Activated naive CD8-positive, alpha-beta T cell treated with anti-CD3 and anti-CD28 coated beads for 36 hours (primary cell): Measurements from ENCODE around the gene SLC7A14. TPM values are rescaled to one million over a fixed set of nuclear protein-coding genes. Genes with fewer than 3 reads are reported as not detected.

ENCODE experiments used
- DNase-seq: peaks from one replicate; pipeline ENCODE4 v3.0.0; 2021
- H3K27ac Mint-ChIP-seq: one replicate; pipeline ENCODE4 v1.8.0; 2022; ENCODE audit warnings: mild to moderate bottlenecking, moderate library complexity, mixed read lengths
- H3K27me3 Mint-ChIP-seq: one replicate; pipeline ENCODE4 v1.8.0; 2022; ENCODE audit warnings: mild to moderate bottlenecking, mixed read lengths
- H3K36me3 Mint-ChIP-seq: one replicate; pipeline ENCODE4 v1.8.0; 2021; ENCODE audit warnings: mild to moderate bottlenecking, mixed read lengths
- H3K4me1 Mint-ChIP-seq: one replicate; pipeline ENCODE4 v1.8.0; 2021; ENCODE audit warnings: mixed read lengths
- H3K4me3 Mint-ChIP-seq: one replicate; pipeline ENCODE4 v1.8.0; 2022; ENCODE audit warnings: mild to moderate bottlenecking, moderate library complexity, mixed read lengths
- H3K9me3 Mint-ChIP-seq: one replicate; pipeline ENCODE4 v1.8.0; 2022; ENCODE audit warnings: mixed read lengths
- total RNA-seq, 2 experiments: library from RNA; stranded (reverse); gene quantifications; one replicate each; pipeline ENCODE4 v1.2.3, GENCODE V29; 2021

The SLC7A14 gene
- total RNA-seq, 2 experiments from 2014 or later = not detected

GRCh38 chr3:170502297-170502696, 83.6 kb downstream of the SLC7A14 start:
- H3K4me3 Mint-ChIP-seq = no peak overlapping the region
- H3K36me3 Mint-ChIP-seq = no peaks in the 10 kb centered on the region
- H3K27me3 Mint-ChIP-seq = peaks cover 5% of the 10 kb centered on the region
- H3K9me3 Mint-ChIP-seq = no peaks in the 10 kb centered on the region
- H3K4me1 Mint-ChIP-seq = no peaks in the 10 kb centered on the region
- H3K27ac Mint-ChIP-seq = no peak overlapping the region
- DNase-seq = no peak

GRCh38 chr3:170500995-170501394, 84.9 kb downstream of the SLC7A14 start:
- no peak overlapping the region for H3K4me3 Mint-ChIP-seq
- H3K36me3 Mint-ChIP-seq = no peaks in the 10 kb centered on the region
- no peak for DNase-seq

DNA sequence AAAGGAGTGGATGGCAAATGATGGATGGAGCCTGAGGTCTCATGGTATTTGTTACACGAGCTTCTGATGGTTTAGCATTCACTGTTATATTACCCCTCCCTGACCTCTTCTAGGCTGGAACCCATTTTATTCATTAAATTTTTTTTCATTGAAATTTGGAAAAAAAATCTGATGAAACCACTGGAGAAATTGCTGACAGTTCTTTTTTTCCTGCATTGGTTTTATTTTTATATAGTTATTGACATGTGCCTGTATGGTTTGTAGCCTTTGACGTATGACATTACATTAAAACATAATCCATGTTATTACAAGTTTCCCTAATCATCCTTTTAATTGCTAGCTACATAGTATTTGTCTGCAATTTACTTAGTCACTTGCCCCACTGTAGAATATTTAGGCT, 85.4 kb downstream of the SLC7A14 start:
- H3K4me1 Mint-ChIP-seq = no peaks in the 10 kb centered on the region
- H3K27ac Mint-ChIP-seq = no peak overlapping the region
- no peak for DNase-seq
- H3K27me3 Mint-ChIP-seq = peaks cover 4% of the 10 kb centered on the region
- H3K4me3 Mint-ChIP-seq = no peak overlapping the region
- no peaks in the 10 kb centered on the region for H3K9me3 Mint-ChIP-seq
- H3K36me3 Mint-ChIP-seq = no peaks in the 10 kb centered on the region

More at GRCh38 chr3:170500995-170501394, 84.9 kb downstream of the SLC7A14 start:
- Mint-ChIP-seq H3K27ac (no peak overlapping the region), H3K9me3 (no peaks in the 10 kb centered on the region), H3K4me1 (no peaks in the 10 kb centered on the region), H3K27me3 (peaks cover under 1% of the 10 kb centered on the region)

DNA sequence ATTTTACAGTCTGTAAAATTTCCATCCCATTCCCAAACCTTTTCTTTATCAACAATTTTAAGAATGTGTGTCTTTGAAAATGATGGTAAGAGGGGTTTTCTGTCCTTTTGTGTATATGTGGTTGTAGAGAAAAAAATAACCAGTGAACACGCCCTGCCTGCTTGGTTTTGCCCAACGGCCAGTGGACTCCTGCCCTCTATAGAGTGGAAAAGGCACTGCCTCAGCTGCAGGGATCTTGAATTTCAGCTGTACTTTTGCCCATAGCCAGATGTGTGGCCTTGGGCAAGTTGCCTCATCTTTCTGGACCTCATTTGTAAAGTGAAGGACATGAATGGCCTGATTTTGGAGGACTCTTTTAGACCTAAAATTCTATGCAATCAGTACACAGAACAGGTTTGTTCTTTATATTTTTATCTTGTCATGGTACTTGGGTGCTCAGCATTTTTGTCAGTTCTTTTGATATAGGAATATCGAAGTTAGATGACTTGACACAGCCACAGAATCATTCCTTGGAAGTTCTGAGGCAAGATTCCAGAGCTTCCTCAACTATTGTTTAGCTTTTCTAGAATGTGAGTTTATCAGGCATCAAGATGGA, 86.2 kb downstream of the SLC7A14 start:
- Mint-ChIP-seq H3K27me3 (peaks cover 4% of the 10 kb centered on the region), H3K36me3 (no peaks in the 10 kb centered on the region), H3K9me3 (no peaks in the 10 kb centered on the region), H3K4me3 (no peak overlapping the region), H3K4me1 (no peaks in the 10 kb centered on the region), H3K27ac (no peak overlapping the region)
- no peak for DNase-seq

GRCh38 chr3:170497207-170498095, 88.4 kb downstream of the SLC7A14 start:
- Mint-ChIP-seq H3K27me3 (peaks cover 4% of the 10 kb centered on the region), H3K9me3 (no peaks in the 10 kb centered on the region), H3K4me3 (no peak overlapping the region), H3K4me1 (no peaks in the 10 kb centered on the region), H3K36me3 (no peaks in the 10 kb centered on the region), H3K27ac (no peak overlapping the region)
- no peak for DNase-seq

DNA sequence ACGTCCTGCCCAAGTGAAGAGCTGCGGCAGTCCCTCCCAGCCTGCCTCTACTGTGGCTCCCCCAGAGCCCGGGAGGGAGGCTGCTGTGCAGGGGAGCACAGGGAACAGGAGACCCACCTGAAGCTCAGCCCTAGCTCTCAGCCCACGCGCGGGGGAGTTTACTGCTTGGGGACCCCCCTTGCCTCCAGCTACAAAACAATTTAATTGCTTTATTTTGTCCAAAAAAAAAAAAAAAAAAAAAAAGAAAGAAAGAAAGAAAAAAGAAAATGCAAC, 89.1 kb downstream of the SLC7A14 start:
- no peak overlapping the region for H3K27ac Mint-ChIP-seq
- peaks cover 4% of the 10 kb centered on the region for H3K27me3 Mint-ChIP-seq
- H3K36me3 Mint-ChIP-seq = no peaks in the 10 kb centered on the region
- H3K4me1 Mint-ChIP-seq = no peaks in the 10 kb centered on the region
- H3K4me3 Mint-ChIP-seq = no peak overlapping the region
- H3K9me3 Mint-ChIP-seq = no peaks in the 10 kb centered on the region
- no peak for DNase-seq

DNA sequence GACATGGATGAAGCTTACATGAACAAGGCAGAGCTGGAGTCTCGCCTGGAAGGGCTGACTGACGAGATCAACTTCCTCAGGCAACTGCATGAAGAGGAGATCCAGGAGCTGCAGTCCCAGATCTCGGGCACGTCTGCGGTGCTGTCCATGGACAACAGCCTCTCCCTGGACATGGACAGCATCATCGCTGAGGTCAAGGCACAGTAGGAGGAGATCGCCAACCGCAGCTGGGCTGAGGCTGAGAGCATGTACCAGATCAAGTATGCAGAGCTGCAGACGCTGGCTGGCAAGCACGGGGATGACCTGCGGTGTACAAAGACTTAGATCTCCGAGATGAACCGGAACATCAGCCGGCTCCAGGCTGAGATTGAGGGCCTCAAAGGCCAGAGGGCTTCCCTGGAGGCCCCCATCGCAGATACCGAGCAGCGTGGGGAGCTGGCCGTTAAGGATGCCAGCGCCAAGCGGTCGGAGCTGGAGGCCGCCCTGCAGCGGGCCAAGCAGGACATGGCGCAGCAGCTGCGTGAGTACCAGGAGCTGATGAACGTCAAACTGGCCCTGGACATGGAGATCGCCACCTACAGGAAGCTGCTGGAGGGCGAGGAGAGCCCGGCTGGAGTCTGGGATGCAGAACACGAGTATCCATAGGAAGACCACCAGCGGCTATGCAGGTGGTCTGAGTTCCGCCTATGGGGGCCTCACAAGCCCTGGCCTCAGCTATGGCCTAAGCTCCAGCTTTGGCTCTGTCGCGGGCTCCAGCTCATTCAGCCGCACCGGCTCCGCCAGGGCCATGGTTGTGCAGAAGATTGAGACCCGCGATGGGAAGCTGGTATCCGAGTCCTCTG, 89.6 kb downstream of the SLC7A14 start:
- Mint-ChIP-seq H3K4me3 (no peak overlapping the region), H3K9me3 (no peaks in the 10 kb centered on the region), H3K36me3 (no peaks in the 10 kb centered on the region), H3K4me1 (no peaks in the 10 kb centered on the region), H3K27me3 (peaks cover 4% of the 10 kb centered on the region), H3K27ac (no peak overlapping the region)
- no peak for DNase-seq

DNA sequence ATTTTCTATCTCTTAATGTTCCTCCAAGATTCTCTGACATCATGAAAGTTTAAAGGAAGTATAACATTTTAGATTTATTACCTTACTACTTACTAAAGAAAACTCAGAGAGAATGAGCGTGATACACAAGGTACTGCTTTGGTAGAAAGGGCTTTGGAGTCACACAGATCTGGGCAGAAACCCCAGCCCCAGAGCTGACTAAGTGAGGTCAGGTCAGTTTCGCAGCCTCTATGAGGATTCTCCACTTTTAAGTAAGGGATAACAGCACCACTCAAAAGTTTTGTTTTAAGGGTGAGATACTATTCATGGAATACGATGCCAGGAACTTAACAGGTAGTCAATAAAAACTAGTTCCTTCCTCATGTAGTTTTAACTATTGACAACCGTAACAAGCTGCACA, 91.1 kb downstream of the SLC7A14 start:
- no peaks in the 10 kb centered on the region for H3K4me1 Mint-ChIP-seq
- DNase-seq = no peak
- H3K27me3 Mint-ChIP-seq = peaks cover 4% of the 10 kb centered on the region
- no peaks in the 10 kb centered on the region for H3K9me3 Mint-ChIP-seq
- H3K36me3 Mint-ChIP-seq = no peaks in the 10 kb centered on the region
- H3K4me3 Mint-ChIP-seq = no peak overlapping the region
- no peak overlapping the region for H3K27ac Mint-ChIP-seq

DNA sequence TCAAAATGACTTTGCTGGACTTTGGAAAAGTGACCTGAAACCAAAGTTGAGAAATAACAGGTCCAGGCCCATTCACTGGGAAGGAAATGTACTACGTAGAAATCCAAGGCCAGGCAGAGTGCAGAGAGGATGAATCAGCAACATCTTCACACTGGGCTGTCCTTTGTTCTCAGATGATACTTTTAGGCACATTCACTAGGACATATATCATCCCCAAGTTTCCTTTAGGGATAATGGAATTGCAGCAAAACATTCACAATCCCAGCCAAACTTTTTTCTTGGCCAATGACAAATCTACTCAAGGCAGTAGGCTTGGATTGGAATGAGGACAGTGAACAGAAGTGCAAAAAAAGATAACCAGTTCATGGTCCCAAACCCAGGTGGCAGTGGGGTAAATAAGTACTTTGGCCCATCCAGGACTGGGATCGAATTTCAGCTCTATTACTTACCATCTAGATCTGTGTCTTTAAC, 92.1 kb downstream of the SLC7A14 start:
- DNase-seq = no peak
- no peaks in the 10 kb centered on the region for H3K4me1 Mint-ChIP-seq
- H3K27me3 Mint-ChIP-seq = peaks cover 4% of the 10 kb centered on the region
- no peak overlapping the region for H3K27ac Mint-ChIP-seq
- H3K36me3 Mint-ChIP-seq = no peaks in the 10 kb centered on the region
- H3K4me3 Mint-ChIP-seq = no peak overlapping the region
- no peaks in the 10 kb centered on the region for H3K9me3 Mint-ChIP-seq

- DNase-seq = no peak
- H3K27me3 Mint-ChIP-seq = peaks cover 9% of the 10 kb centered on the region
- no peak overlapping the region for H3K27ac Mint-ChIP-seq
- H3K9me3 Mint-ChIP-seq = no peaks in the 10 kb centered on the region
- H3K4me1 Mint-ChIP-seq = no peaks in the 10 kb centered on the region
- H3K4me3 Mint-ChIP-seq = no peak overlapping the region
- no peaks in the 10 kb centered on the region for H3K36me3 Mint-ChIP-seq
Observed at GRCh38 chr3:170491901-170492300, 94.0 kb downstream of the SLC7A14 start.

GRCh38 chr3:170490828-170491560, 94.9 kb downstream of the SLC7A14 start:
- DNase-seq = no peak
- no peak overlapping the region for H3K4me3 Mint-ChIP-seq
- H3K27ac Mint-ChIP-seq = no peak overlapping the region
- H3K27me3 Mint-ChIP-seq = peaks cover 15% of the 10 kb centered on the region
- H3K36me3 Mint-ChIP-seq = no peaks in the 10 kb centered on the region
- H3K9me3 Mint-ChIP-seq = no peaks in the 10 kb centered on the region
- no peaks in the 10 kb centered on the region for H3K4me1 Mint-ChIP-seq

- Mint-ChIP-seq H3K27ac (no peak overlapping the region), H3K9me3 (no peaks in the 10 kb centered on the region)
Observed at GRCh38 chr3:170488802-170489201, 97.1 kb downstream of the SLC7A14 start.

GRCh38 chr3:170487031-170487430, 98.8 kb downstream of the SLC7A14 start:
- Mint-ChIP-seq H3K4me1 (no peaks in the 10 kb centered on the region), H3K27ac (no peak overlapping the region), H3K4me3 (no peak overlapping the region)

More at GRCh38 chr3:170488802-170489201, 97.1 kb downstream of the SLC7A14 start:
- Mint-ChIP-seq H3K4me1 (no peaks in the 10 kb centered on the region), H3K36me3 (no peaks in the 10 kb centered on the region), H3K27me3 (peaks cover 14% of the 10 kb centered on the region), H3K4me3 (no peak overlapping the region)
- no peak for DNase-seq

GRCh38 chr3:170486398-170486797, 99.5 kb downstream of the SLC7A14 start:
- H3K27ac Mint-ChIP-seq = no peak overlapping the region
- H3K4me3 Mint-ChIP-seq = no peak overlapping the region
- H3K27me3 Mint-ChIP-seq = peaks cover 14% of the 10 kb centered on the region
- no peaks in the 10 kb centered on the region for H3K9me3 Mint-ChIP-seq
- no peak for DNase-seq
- no peaks in the 10 kb centered on the region for H3K4me1 Mint-ChIP-seq
- H3K36me3 Mint-ChIP-seq = no peaks in the 10 kb centered on the region

More at GRCh38 chr3:170487031-170487430, 98.8 kb downstream of the SLC7A14 start:
- Mint-ChIP-seq H3K9me3 (no peaks in the 10 kb centered on the region), H3K36me3 (no peaks in the 10 kb centered on the region), H3K27me3 (peaks cover 14% of the 10 kb centered on the region)
- no peak for DNase-seq
